Measurements from ENCODE around the gene SRI. TPM values are rescaled to one million over a fixed set of nuclear protein-coding genes. Genes with fewer than 3 reads are reported as not detected.
A peak's percentile ranks its signal among the peaks of the same experiment; 100 is the strongest.

Gene SRI
- total and polyA plus RNA-seq, 4 donors: 20.4 to 70.0 (median 39.6) TPM

DNA sequence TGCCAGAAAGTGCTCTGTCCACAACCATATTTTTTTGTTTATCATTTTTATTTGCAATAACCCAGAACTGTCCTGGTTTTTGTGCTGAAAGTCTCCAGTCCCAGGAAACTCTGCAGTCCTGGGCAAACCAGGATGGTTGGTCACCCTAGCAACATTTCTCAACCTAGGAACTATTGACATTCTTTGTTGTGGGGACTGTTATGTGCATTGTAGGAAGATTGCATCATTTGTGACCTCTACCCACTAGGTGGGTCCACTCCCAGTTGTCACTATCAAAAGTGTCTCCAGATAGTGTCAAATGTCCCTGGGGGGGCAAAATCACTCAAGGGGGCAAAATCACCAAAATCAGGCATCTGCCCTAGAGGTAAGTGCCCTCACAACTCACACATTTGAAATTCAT, 14.0 kb upstream of the SRI start:
- H3K9me3 ChIP-seq (ENCODE audit: control insufficient read depth in 4 of 4, low read length in 3 of 4): no peaks in the 10 kb centered on the region
- no peak for DNase-seq (ENCODE audit: low spot score)
- H3K9ac ChIP-seq (ENCODE audit: low read depth in 1 of 2, low read length in 2 of 2): no peak overlapping the region
- no peak overlapping the region for H3K4me3 ChIP-seq (ENCODE audit: low read depth in 1 of 3, low read length in 3 of 3)
- peaks cover 0 to 3% (median 0%) of the 10 kb centered on the region in 4 donors for H3K4me1 ChIP-seq (ENCODE audit: control insufficient read depth in 4 of 4, insufficient read depth in 4 of 4, low read length in 3 of 4)
- H3K36me3 ChIP-seq (ENCODE audit: control insufficient read depth in 4 of 4, insufficient read depth in 3 of 4, low read depth in 1 of 4, low read length in 3 of 4): no peaks in the 10 kb centered on the region
- H3K27me3 ChIP-seq (ENCODE audit: control insufficient read depth in 4 of 4, insufficient read depth in 4 of 4, low read length in 3 of 4): no peaks in the 10 kb centered on the region
- H3K27ac ChIP-seq (ENCODE audit: low read depth in 1 of 2, low read length in 2 of 2): no peak overlapping the region
- TF ChIP-seq HNF4A (conservative IDR thresholded peaks at IDR 0.05): peak; percentile 37 to 47
- peak; percentile 48 to 52 for TF ChIP-seq RXRA (IDR thresholded peaks at IDR 0.05)
- TF ChIP-seq, protein P1, sequence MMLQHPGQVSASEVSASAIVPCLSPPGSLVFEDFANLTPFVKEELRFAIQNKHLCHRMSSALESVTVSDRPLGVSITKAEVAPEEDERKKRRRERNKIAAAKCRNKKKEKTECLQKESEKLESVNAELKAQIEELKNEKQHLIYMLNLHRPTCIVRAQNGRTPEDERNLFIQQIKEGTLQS (IDR thresholded peaks at IDR 0.05): peak; percentile 53
- TF ChIP-seq FOXA2 (IDR thresholded peaks at IDR 0.05): peak; percentile 30
- TF ChIP-seq, protein P2, sequence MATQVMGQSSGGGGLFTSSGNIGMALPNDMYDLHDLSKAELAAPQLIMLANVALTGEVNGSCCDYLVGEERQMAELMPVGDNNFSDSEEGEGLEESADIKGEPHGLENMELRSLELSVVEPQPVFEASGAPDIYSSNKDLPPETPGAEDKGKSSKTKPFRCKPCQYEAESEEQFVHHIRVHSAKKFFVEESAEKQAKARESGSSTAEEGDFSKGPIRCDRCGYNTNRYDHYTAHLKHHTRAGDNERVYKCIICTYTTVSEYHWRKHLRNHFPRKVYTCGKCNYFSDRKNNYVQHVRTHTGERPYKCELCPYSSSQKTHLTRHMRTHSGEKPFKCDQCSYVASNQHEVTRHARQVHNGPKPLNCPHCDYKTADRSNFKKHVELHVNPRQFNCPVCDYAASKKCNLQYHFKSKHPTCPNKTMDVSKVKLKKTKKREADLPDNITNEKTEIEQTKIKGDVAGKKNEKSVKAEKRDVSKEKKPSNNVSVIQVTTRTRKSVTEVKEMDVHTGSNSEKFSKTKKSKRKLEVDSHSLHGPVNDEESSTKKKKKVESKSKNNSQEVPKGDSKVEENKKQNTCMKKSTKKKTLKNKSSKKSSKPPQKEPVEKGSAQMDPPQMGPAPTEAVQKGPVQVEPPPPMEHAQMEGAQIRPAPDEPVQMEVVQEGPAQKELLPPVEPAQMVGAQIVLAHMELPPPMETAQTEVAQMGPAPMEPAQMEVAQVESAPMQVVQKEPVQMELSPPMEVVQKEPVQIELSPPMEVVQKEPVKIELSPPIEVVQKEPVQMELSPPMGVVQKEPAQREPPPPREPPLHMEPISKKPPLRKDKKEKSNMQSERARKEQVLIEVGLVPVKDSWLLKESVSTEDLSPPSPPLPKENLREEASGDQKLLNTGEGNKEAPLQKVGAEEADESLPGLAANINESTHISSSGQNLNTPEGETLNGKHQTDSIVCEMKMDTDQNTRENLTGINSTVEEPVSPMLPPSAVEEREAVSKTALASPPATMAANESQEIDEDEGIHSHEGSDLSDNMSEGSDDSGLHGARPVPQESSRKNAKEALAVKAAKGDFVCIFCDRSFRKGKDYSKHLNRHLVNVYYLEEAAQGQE (IDR thresholded peaks at IDR 0.05): no peak
- TF ChIP-seq GABPA (IDR thresholded peaks at IDR 0.05 in 1 of 2, conservative IDR thresholded peaks at IDR 0.05 in 1 of 2): no peak
- TF ChIP-seq NR2F2 (IDR thresholded peaks at IDR 0.05): peak; percentile 23
- peak; percentile 40 for TF ChIP-seq YY1 (IDR thresholded peaks at IDR 0.05)

DNA sequence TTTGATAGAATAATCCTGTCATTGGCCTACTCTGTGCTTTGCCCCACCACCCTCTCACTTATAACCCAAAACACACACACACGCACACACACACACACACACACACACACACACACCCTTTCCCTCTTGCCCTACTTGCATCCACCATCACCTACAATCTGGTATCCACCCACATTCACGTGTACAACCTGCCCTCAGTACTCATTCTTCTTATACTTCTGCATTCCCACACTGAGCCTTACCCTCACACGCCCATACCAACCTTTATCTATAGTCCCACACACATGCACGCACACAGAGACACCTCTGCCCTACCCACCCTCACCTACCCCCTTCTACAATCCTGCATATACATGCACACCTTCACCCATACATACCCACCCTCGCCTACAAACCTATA, 10.8 kb upstream of the SRI start:
- peaks cover 0 to 18% (median 13%) of the 10 kb centered on the region in 4 donors for H3K4me1 ChIP-seq (ENCODE audit: control insufficient read depth in 4 of 4, insufficient read depth in 4 of 4, low read length in 3 of 4)
- TF ChIP-seq HNF4G (IDR thresholded peaks at IDR 0.05): no peak
- no peak for TF ChIP-seq GABPA (IDR thresholded peaks at IDR 0.05 in 1 of 2, conservative IDR thresholded peaks at IDR 0.05 in 1 of 2)
- TF ChIP-seq, protein P2 (IDR thresholded peaks at IDR 0.05): no peak
- TF ChIP-seq HNF4A (conservative IDR thresholded peaks at IDR 0.05): no peak
- TF ChIP-seq, protein P1 (IDR thresholded peaks at IDR 0.05): no peak
- no peak for TF ChIP-seq NR2F2 (IDR thresholded peaks at IDR 0.05)
- no peak for TF ChIP-seq SP1 (IDR thresholded peaks at IDR 0.05)
- TF ChIP-seq FOXA2 (IDR thresholded peaks at IDR 0.05): no peak
- no peak for TF ChIP-seq FOXA1 (IDR thresholded peaks at IDR 0.05)
- TF ChIP-seq, protein P3, sequence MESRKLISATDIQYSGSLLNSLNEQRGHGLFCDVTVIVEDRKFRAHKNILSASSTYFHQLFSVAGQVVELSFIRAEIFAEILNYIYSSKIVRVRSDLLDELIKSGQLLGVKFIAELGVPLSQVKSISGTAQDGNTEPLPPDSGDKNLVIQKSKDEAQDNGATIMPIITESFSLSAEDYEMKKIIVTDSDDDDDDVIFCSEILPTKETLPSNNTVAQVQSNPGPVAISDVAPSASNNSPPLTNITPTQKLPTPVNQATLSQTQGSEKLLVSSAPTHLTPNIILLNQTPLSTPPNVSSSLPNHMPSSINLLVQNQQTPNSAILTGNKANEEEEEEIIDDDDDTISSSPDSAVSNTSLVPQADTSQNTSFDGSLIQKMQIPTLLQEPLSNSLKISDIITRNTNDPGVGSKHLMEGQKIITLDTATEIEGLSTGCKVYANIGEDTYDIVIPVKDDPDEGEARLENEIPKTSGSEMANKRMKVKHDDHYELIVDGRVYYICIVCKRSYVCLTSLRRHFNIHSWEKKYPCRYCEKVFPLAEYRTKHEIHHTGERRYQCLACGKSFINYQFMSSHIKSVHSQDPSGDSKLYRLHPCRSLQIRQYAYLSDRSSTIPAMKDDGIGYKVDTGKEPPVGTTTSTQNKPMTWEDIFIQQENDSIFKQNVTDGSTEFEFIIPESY (IDR thresholded peaks at IDR 0.05): no peak
- TF ChIP-seq RXRA (IDR thresholded peaks at IDR 0.05): no peak
- TF ChIP-seq, protein P4, sequence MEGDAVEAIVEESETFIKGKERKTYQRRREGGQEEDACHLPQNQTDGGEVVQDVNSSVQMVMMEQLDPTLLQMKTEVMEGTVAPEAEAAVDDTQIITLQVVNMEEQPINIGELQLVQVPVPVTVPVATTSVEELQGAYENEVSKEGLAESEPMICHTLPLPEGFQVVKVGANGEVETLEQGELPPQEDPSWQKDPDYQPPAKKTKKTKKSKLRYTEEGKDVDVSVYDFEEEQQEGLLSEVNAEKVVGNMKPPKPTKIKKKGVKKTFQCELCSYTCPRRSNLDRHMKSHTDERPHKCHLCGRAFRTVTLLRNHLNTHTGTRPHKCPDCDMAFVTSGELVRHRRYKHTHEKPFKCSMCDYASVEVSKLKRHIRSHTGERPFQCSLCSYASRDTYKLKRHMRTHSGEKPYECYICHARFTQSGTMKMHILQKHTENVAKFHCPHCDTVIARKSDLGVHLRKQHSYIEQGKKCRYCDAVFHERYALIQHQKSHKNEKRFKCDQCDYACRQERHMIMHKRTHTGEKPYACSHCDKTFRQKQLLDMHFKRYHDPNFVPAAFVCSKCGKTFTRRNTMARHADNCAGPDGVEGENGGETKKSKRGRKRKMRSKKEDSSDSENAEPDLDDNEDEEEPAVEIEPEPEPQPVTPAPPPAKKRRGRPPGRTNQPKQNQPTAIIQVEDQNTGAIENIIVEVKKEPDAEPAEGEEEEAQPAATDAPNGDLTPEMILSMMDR (IDR thresholded peaks at IDR 0.05; ENCODE audit: low read depth, low read length, missing input control): no peak
- no peak for TF ChIP-seq YY1 (IDR thresholded peaks at IDR 0.05)
- no peak for TF ChIP-seq RAD21 (IDR thresholded peaks at IDR 0.05)
- no peak for TF ChIP-seq JUND (IDR thresholded peaks at IDR 0.05)
- no peak for TF ChIP-seq EGR1 (IDR thresholded peaks at IDR 0.05; ENCODE audit: low read depth in 2 of 2)
- no peak overlapping the region for H3K9ac ChIP-seq (ENCODE audit: low read depth in 1 of 2, low read length in 2 of 2)
- H3K27me3 ChIP-seq (ENCODE audit: control insufficient read depth in 4 of 4, insufficient read depth in 4 of 4, low read length in 3 of 4): no peaks in the 10 kb centered on the region
- 88% methylated on average over 5 of the region's 5 CpGs for WGBS
- DNase-seq (ENCODE audit: low spot score): no peak
- H3K4me3 ChIP-seq (ENCODE audit: low read depth in 1 of 3, low read length in 3 of 3): no peak overlapping the region
- H3K27ac ChIP-seq (ENCODE audit: low read depth in 1 of 2, low read length in 2 of 2): no peak overlapping the region
- no peaks in the 10 kb centered on the region for H3K36me3 ChIP-seq (ENCODE audit: control insufficient read depth in 4 of 4, insufficient read depth in 3 of 4, low read depth in 1 of 4, low read length in 3 of 4)
- no peaks in the 10 kb centered on the region for H3K9me3 ChIP-seq (ENCODE audit: control insufficient read depth in 4 of 4, low read length in 3 of 4)
